PC-3 (cell line): ENCODE data around the gene CYP4F3. TPM values are rescaled to one million over a fixed set of nuclear protein-coding genes. Genes with fewer than 3 reads are reported as not detected.

ENCODE experiments used
- ATAC-seq: fragments of 200-7000 bp; cut with Tn5 transposase; 2 replicates; pipeline ENCODE4 v1.9.1; 2020; ENCODE audit warnings: mild to moderate bottlenecking, moderate library complexity
- BruUV-seq: library from RNA; stranded (reverse); fragments of 400-500 nt; replicated peaks from 2 replicates; lab custom pipeline; 2021; lab: Mats Ljungman, UMichigan
- CTCF ChIA-PET: fragments of 300-600 bp; sonication (Branson Sonifier 250); formaldehyde crosslinking; loops from one replicate; lab custom pipeline; 2022; ENCODE audit warnings: antibody characterized with exemption; lab: Charles Lee
- POLR2A ChIA-PET: fragments of 300-600 bp; sonication (Branson Sonifier 250); formaldehyde crosslinking; loops from one replicate; lab custom pipeline; 2022; ENCODE audit warnings: antibody characterized with exemption; ENCODE audit not compliant: unreplicated experiment; lab: Charles Lee
- DNase-seq: peaks from one replicate; pipeline ENCODE4 v3.0.0-alpha.2; 2015
- H2AFZ ChIP-seq: fragments of 300-600 bp; sonication (generic); 2 replicates; pipeline ENCODE4 v1.6.0; 2016; ENCODE audit warnings: antibody characterized with exemption, low read length
- H3F3A ChIP-seq: fragments of 300-600 bp; sonication (generic); one replicate; pipeline ENCODE4 v1.6.0; 2017; ENCODE audit warnings: antibody characterized with exemption, low read length, control low read depth, mild to moderate bottlenecking; ENCODE audit not compliant: unreplicated experiment
- H3K27ac ChIP-seq: fragments of 300-600 bp; sonication (generic); 2 replicates; pipeline ENCODE4 v1.5.1; 2016; ENCODE audit warnings: mild to moderate bottlenecking, low read length
- H3K27me3 ChIP-seq: fragments of 300-600 bp; sonication (generic); 2 replicates; pipeline ENCODE4 v1.6.1; 2016; ENCODE audit warnings: low read length, mixed read lengths
- H3K36me3 ChIP-seq: fragments of 300-600 bp; sonication (generic); 2 replicates; pipeline ENCODE4 v1.6.1; 2016; ENCODE audit warnings: low read depth, mixed run types, low read length, mixed read lengths
- H3K4me1 ChIP-seq: fragments of 300-600 bp; sonication (generic); 2 replicates; pipeline ENCODE4 v1.5.1; 2016; ENCODE audit warnings: low read length; ENCODE audit not compliant: insufficient read depth
- H3K4me2 ChIP-seq: fragments of 300-600 bp; sonication (generic); 2 replicates; pipeline ENCODE4 v1.6.0; 2016; ENCODE audit warnings: low read length
- H3K4me3 ChIP-seq: fragments of 300-600 bp; sonication (generic); 2 replicates; pipeline ENCODE4 v1.5.1; 2016; ENCODE audit warnings: mild to moderate bottlenecking, low read length, mixed read lengths
- H3K79me2 ChIP-seq: fragments of 300-600 bp; sonication (generic); 2 replicates; pipeline ENCODE4 v1.6.1; 2017; ENCODE audit warnings: low read length, mixed read lengths
- H3K9ac ChIP-seq: fragments of 300-600 bp; sonication (generic); 2 replicates; pipeline ENCODE4 v1.6.0; 2016; ENCODE audit warnings: mild to moderate bottlenecking, low read length
- H3K9me2 ChIP-seq: fragments of 300-600 bp; sonication (generic); replicated peaks from 2 replicates; pipeline ENCODE4 v1.6.1; 2016; ENCODE audit warnings: mixed run types, low read length, mixed read lengths
- H3K9me3 ChIP-seq: fragments of 300-600 bp; sonication (generic); 2 replicates; pipeline ENCODE4 v1.6.1; 2016; ENCODE audit warnings: low read length, mixed read lengths
- H4K20me1 ChIP-seq: fragments of 300-600 bp; sonication (generic); 2 replicates; pipeline ENCODE4 v1.6.1; 2016; ENCODE audit warnings: low read length, mixed read lengths
- CTCF ChIP-seq: fragments of 300-600 bp; sonication (generic); conservative IDR thresholded peaks from 2 replicates; pipeline ENCODE4 v1.5.1; 2017; ENCODE audit warnings: antibody characterized with exemption, low read depth, mild to moderate bottlenecking, low read length
- EZH2 ChIP-seq: fragments of 300-600 bp; sonication (generic); IDR thresholded peaks from one replicate; pipeline ENCODE4 v1.6.1; 2017; ENCODE audit warnings: antibody characterized with exemption, mild to moderate bottlenecking, low read length; ENCODE audit not compliant: unreplicated experiment
- EZH2phosphoT487 ChIP-seq: fragments of 300-600 bp; sonication (generic); IDR thresholded peaks from 2 replicates; pipeline ENCODE4 v1.6.1; 2018; ENCODE audit warnings: mild to moderate bottlenecking, antibody characterized with exemption, low read length, borderline replicate concordance
- intact Hi-C: fragments of 100-400 bp; cut with micrococcal nuclease; formaldehyde crosslinking; loops from 2 replicates; pipeline ENCODE4 v1.9.0; 2023
- total RNA-seq: library from RNA; depleted of rRNA; stranded (reverse); fragments of >200 nt; gene quantifications from 2 replicates; pipeline ENCODE4 v1.2.3, GENCODE V29; 2014

The CYP4F3 gene
- total RNA-seq, 1 experiment from 2014 or later, result not detected

DNA sequence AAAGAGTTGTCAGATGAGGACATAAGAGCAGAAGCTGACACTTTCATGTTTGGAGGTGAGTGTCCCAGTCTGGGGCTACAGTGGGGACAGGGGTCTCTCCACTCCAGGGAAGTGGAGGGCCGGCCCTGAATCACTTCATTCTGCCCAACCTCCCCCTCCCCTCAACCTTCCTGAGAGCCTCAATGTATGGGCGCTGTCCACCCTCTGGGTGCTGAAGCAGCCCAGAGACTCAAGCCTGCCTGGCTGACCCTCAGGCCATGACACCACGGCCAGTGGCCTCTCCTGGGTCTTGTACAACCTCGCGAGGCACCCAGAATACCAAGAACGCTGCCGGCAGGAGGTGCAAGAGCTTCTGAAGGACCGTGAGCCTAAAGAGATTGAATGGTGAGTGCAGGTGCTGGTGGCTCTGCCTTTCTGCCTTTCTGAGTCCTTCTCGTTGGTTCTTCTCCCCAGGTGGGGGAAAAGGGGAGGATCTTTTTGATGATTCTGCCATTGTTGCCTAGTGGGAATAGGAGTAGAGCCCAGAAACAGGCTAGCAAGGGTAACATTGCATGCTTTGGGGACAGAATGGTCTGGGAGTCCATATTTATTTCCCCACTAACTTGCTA lies 16.9 kb upstream of the CYP4F3 start:
- intact Hi-C loops, result loop anchor here (10.0 kb wide), 1 partner anchor 401 kb away; no protein-coding TSS in a partner anchor
- H3K27me3 ChIP-seq, result no peaks in the 10 kb centered on the region
- TF ChIP-seq EZH2, result no peak
- H3K36me3 ChIP-seq, result no peaks in the 10 kb centered on the region
- H3K79me2 ChIP-seq, result no peaks in the 10 kb centered on the region
- no peak overlapping the region for H3K4me2 ChIP-seq
- H3F3A ChIP-seq, result no peaks in the 10 kb centered on the region
- POLR2A ChIA-PET, result no interaction called here
- H3K27ac ChIP-seq, result no peak overlapping the region
- H3K9me3 ChIP-seq, result no peaks in the 10 kb centered on the region
- H2AFZ ChIP-seq, result no peak overlapping the region
- no peak overlapping the region for H3K4me3 ChIP-seq
- no peaks in the 10 kb centered on the region for H4K20me1 ChIP-seq
- no peak overlapping the region for H3K9ac ChIP-seq
- ATAC-seq (no peak), DNase-seq (peak; percentile 37)
- H3K4me1 ChIP-seq, result no peaks in the 10 kb centered on the region
- CTCF ChIA-PET, result interaction anchor here (0.6 kb wide), 1 partner anchor 398 kb away, joined by 7 read pairs; no protein-coding TSS in a partner anchor
- H3K9me2 ChIP-seq, result no peaks in the 10 kb centered on the region
- BruUV-seq, result no TSS peak

GRCh38 chr19:15628236-15629002 lies 12.3 kb upstream of the CYP4F3 start:
- H4K20me1 ChIP-seq, result no peaks in the 10 kb centered on the region
- H3K9me3 ChIP-seq, result no peaks in the 10 kb centered on the region
- ChIA-PET CTCF (no interaction called here), POLR2A (no interaction called here)
- no peak overlapping the region for H3K4me3 ChIP-seq
- no peaks in the 10 kb centered on the region for H3F3A ChIP-seq
- TF ChIP-seq EZH2 (no peak), CTCF (no peak), EZH2phosphoT487 (no peak)
- no peak overlapping the region for H3K27ac ChIP-seq
- no peaks in the 10 kb centered on the region for H3K36me3 ChIP-seq
- H3K4me1 ChIP-seq, result no peaks in the 10 kb centered on the region
- DNase-seq (no peak), ATAC-seq (no peak)
- intact Hi-C loops, result loop anchor here (1.0 to 10.0 kb wide), 2 partner anchors 182 to 396 kb away; no protein-coding TSS in a partner anchor
- H3K4me2 ChIP-seq, result no peak overlapping the region
- no peak overlapping the region for H3K9ac ChIP-seq
- no peaks in the 10 kb centered on the region for H3K79me2 ChIP-seq
- H2AFZ ChIP-seq, result no peak overlapping the region
- no peaks in the 10 kb centered on the region for H3K9me2 ChIP-seq
- BruUV-seq, result no TSS peak
- no peaks in the 10 kb centered on the region for H3K27me3 ChIP-seq

- Histone ChIP-seq H3K79me2 (no peaks in the 10 kb centered on the region), H2AFZ (no peak overlapping the region), H3K36me3 (no peaks in the 10 kb centered on the region), H3K9me3 (no peaks in the 10 kb centered on the region), H3K27ac (no peak overlapping the region), H3F3A (no peaks in the 10 kb centered on the region), H4K20me1 (no peaks in the 10 kb centered on the region), H3K27me3 (0 out of 2 replicates have a peak, but pooled peaks cover under 1% of the 10 kb centered on the region), H3K4me2 (no peak overlapping the region), H3K9ac (no peak overlapping the region), H3K4me1 (no peaks in the 10 kb centered on the region), H3K9me2 (no peaks in the 10 kb centered on the region), H3K4me3 (no peak overlapping the region)
- ChIA-PET POLR2A (no interaction called here), CTCF (interaction anchor here (0.7 kb wide), 1 partner anchor 868 kb away, joined by 4 read pairs; no protein-coding TSS in a partner anchor)
- no TSS peak for BruUV-seq
- peak; percentile 87 for ATAC-seq
- TF ChIP-seq CTCF (peak; percentile 96), EZH2phosphoT487 (no peak)
- intact Hi-C loops, result loop anchor here (1.0 to 10.0 kb wide), 2 partner anchors 181 to 396 kb away; no protein-coding TSS in a partner anchor
- DNase-seq, result peak; percentile 80
Measured at GRCh38 chr19:15629003-15629880, 11.5 kb upstream of the CYP4F3 start.
